ENCODE data around the gene APC. TPM values are rescaled to one million over a fixed set of nuclear protein-coding genes. Genes with fewer than 3 reads are reported as not detected.
"Not testable (repeated sequence)": the region's sequence is repeated elsewhere in the genome, so short reads cannot be mapped to it uniquely, and the experiment has no call there.

The APC gene
- total RNA-seq, 1 donor from 2014 or later: 62.9 TPM

DNA sequence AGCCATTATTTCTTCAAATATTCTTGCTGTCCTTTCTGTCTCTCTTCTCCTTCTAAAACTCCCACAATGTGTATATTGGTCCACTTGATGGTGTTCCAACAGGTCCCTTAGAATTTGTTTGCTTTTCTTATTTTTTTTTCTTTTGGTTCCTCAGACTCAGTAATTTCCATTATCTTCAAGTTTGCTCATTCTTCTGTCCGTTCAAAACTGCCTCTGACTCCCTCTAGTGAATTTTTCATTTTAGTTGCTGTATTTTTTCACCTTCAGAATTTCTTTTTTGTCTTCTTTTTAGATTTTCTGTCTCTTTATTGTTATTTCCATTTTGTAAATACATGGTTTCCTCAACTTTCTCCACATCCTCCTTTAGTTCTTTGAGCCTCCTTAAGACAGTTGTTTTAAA, 117.0 kb downstream of the APC start:
- no peak for DNase-seq (ENCODE audit: low read depth in 2 of 2)

GRCh38 chr5:112857866-112858265, 120.2 kb downstream of the APC start:
- no peak for DNase-seq (ENCODE audit: low read depth in 2 of 2)

DNA sequence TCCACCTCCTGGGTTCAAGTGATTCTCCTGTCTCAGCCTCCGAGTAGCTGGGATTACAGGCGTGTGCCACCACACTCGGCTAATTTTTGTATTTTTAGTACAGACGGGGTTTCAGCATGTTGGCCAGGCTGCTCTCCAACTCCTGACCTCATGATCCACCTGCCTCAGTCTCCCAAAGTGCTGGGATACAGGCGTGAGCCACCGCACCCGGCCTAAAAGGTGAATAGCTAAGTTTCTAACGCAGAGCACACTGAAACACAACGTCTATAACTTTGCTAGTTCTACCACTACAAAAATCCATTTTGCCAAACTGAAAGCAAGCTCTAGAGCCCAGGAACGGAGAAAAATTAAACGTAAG, 122.9 kb downstream of the APC start:
- not testable (repeated sequence) for DNase-seq (ENCODE audit: low read depth in 2 of 2)

- peak; percentile 97 to 98 for DNase-seq (ENCODE audit: low read depth in 2 of 2)
Observed at GRCh38 chr5:112860929-112861637, 123.4 kb downstream of the APC start, which contains the start of gene SRP19. SRP19 (plus strand) TSS chr5:112861287; CDS start chr5:112861377, 90 bp downstream.

- no peak for DNase-seq (ENCODE audit: low read depth in 2 of 2)
Observed at GRCh38 chr5:112861638-112861985, 123.9 kb downstream of the APC start.

DNA sequence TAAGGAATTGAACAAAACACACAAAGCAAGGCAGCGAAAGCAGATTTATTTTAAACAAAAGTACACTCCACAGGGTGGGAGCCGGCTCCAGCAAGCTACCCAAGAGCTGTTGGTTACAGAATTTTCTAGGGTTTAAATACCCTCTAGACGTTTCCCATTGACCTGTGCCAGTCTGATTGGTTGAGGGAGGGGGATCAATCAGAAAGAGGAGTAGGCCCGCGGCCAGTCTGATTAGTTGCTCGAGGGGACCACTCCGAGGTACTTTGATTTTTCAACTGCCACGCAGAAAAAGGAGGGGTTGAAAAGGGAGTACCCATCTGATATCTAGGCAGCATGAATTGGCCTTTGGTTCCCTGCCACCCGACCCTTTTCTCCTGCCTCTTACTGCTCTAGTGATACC, 124.4 kb downstream of the APC start:
- peak; percentile 10 to 21 for DNase-seq (ENCODE audit: low read depth in 2 of 2)

DNA sequence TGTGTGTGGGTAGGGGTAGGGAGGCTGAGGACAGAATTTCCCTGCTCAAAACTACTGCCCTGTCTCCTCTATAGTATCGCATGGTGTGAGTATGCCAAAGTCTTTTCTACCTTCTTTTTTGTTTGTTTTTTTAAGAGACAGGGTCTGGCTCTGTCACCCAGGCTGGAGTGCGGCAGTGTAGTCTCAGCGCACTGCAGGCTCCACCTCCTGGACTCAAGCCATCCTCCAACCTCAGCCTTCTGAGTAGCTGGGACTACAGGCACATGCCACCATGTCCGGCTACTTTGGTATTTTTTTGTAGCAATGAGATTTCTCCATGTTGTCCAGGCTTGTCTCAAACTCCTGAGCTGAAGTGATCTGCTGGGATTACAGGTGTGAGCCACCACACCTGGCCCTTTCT, 125.9 kb downstream of the APC start:
- DNase-seq (ENCODE audit: low read depth in 2 of 2): peak in 1 of 2 donors; percentile 16

- DNase-seq (ENCODE audit: low read depth in 2 of 2): no peak
Observed at GRCh38 chr5:112865128-112865527, 127.4 kb downstream of the APC start.

GRCh38 chr5:112866739-112867138, 129.1 kb downstream of the APC start:
- DNase-seq (ENCODE audit: low read depth in 2 of 2): no peak

- no peak for DNase-seq (ENCODE audit: low read depth in 2 of 2)
Observed at GRCh38 chr5:112867411-112867810, 129.7 kb downstream of the APC start.

DNA sequence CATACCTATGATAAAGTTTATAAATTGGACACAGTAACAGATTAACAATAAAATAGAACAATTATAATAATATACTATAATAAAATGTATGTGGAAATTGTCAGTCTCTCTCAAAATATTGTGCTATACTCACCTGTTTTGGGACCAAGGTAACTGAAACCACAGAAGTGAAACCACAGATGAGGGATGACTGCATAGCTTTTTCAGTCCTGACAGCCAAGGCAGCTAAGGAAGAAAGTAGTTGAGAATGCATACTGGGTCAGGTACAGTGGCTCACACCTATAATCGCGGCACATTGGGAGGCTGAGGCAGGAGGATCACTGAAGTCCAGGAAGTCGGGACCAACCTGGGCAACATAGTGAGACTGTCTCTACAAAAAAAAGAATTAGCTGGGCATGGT, 132.3 kb downstream of the APC start:
- DNase-seq (ENCODE audit: low read depth in 2 of 2): no peak

- no peak for DNase-seq (ENCODE audit: low read depth in 2 of 2)
Observed at GRCh38 chr5:112870966-112871365, 133.3 kb downstream of the APC start.

DNA sequence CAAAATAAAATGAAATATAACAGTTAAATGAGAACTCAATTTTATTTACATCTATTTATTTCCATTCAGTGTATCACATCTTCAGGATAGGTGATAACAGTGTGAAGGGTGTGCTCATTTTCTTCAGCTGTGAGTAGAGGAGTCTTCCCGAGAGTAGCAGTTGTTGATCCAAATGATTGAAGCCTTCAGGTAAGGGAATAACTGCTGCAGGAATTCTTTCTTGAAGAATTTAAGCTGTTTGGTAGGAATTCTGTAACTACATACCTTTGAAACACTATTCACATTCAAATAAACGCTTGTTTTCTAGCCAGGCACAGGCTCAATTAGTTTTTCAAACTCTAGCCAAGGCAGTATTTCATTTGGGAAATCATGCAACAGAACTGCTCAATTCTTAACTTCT, 138.7 kb downstream of the APC start:
- DNase-seq (ENCODE audit: low read depth in 2 of 2): no peak

GRCh38 chr5:112878101-112878500, 140.4 kb downstream of the APC start:
- DNase-seq (ENCODE audit: low read depth in 2 of 2): no peak

DNA sequence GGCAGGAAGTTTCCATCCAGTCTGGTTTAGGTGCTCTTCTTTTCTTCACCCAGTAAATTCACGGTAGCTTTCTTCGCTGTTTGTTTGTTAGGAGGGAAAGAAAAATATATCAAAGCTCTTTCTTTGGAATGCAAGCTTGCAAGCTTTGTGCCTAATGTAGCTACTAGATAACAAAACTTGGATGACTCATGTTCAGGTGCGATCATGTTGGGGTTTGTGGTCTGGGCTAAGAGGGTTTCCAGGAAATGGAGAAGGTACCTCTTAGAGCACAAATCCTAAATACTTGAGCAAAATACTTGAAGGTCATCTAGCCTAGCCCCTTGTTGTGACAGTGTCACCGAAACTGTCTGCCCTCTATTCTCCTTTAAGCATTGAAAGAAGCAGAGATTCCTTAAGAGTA, 141.1 kb downstream of the APC start:
- peak in 1 of 2 donors; percentile 34 for DNase-seq (ENCODE audit: low read depth in 2 of 2)

- DNase-seq (ENCODE audit: low read depth in 2 of 2): no peak
Observed at GRCh38 chr5:112880219-112880964, 142.7 kb downstream of the APC start.

- DNase-seq (ENCODE audit: low read depth in 2 of 2): no peak
Observed at GRCh38 chr5:112883192-112883591, 145.5 kb downstream of the APC start.

DNA sequence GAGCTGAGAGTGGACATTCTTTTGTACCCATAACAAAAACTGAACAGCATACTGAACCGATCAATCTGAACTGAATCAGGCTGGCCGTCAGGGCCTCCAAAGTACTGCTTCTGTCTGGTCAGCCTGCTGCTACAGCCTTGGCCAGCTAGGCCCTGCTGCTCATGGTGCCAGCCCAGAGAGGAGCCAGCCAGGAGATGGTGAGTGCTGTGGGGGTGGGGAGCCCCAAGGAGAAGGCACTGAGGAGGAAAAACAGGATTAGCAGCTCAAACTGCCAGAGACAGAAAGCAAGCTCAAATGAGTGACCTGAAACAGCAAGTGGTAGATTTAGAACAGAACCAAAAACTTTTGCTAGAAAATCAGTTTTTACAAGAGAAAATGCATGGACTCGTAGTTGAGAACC, 147.3 kb downstream of the APC start:
- DNase-seq (ENCODE audit: low read depth in 2 of 2): no peak

DNA sequence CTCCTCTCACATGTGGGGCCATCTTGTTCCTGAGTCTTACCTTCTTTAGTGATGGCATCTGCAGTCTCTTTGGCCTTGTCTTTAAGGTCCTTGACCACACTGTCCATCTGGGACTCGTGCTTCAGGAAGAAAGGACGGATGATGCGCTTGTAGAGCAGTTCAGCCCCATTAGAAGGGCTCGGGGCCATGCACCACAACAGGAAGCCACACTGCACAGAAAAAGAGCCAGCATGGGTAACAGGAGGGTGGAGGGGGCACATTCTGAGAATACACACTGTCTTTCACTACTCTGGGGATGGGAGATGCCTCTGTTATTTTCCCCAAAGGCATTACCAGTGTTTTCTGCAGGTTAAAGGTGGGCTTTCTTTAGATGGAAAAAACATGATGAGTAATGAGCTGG, 149.3 kb downstream of the APC start:
- DNase-seq (ENCODE audit: low read depth in 2 of 2): no peak

- DNase-seq (ENCODE audit: low read depth in 2 of 2): not testable (repeated sequence)
Observed at GRCh38 chr5:112892066-112892465, 154.4 kb downstream of the APC start.

DNA sequence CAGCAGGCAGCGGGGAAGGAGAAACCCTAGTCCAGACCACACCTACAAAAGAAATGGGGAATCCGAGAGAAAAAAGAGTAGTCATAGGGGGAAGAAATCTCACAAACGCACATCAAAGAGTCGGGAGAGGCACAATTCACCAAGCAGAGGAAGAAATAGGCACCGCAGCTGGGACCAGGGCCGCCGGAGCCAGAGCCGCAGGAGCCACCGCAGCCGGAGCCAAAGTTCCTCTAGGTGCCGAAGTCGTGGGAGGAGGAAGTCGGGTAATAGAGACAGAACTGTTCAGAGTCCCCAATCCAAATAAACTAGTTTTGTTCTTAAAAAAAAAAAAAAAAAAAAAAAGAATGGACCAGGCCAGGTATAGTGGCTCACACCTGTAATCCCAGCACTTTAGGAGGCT, 155.1 kb downstream of the APC start:
- no peak for DNase-seq (ENCODE audit: low read depth in 2 of 2)

- no peak for DNase-seq (ENCODE audit: low read depth in 2 of 2)
Observed at GRCh38 chr5:112895682-112896081, 158.0 kb downstream of the APC start.

Data from lung microvascular endothelial cell (primary cell).